HEK293 (cell line): ENCODE results near the gene MSI2.
A peak's percentile ranks its signal among the peaks of the same experiment; 100 is the strongest.

Experiments used
- CTCF ChIA-PET: fragments of 350-600 bp; formaldehyde crosslinking; extraction: SDS; loops from one replicate; lab custom pipeline; 2021; ENCODE audit warnings: antibody characterized with exemption; lab: Yijun Ruan, JAX
- POLR2A ChIA-PET: fragments of 300-600 bp; formaldehyde crosslinking; extraction: SDS; loops from one replicate; lab custom pipeline; 2020; ENCODE audit warnings: antibody characterized with exemption, inconsistent platforms; lab: Yijun Ruan, JAX
- H3K27ac ChIP-seq: fragments of 200-500 bp; sonication (Bioruptor generic); 2 replicates; pipeline ENCODE4 v1.5.1; 2014; ENCODE audit warnings: low read depth, low read length, control low read depth, inconsistent platforms; ENCODE audit errors: extremely low read depth
- H3K36me3 ChIP-seq, 2 experiments: fragments of 200-500 bp in 1 of 2; sonication (Bioruptor generic) in 1 of 2; 1 replicate in 1 of 2; 2 replicates in 1 of 2; pipeline ENCODE4 v1.5.1; 2014 to 2017; ENCODE audit warnings: inconsistent platforms in 2 of 2, low read length in 2 of 2; ENCODE audit not compliant: control insufficient read depth in 2 of 2, insufficient read depth in 1 of 2
- H3K4me1 ChIP-seq: fragments of 200-500 bp; sonication (Bioruptor generic); 2 replicates; pipeline ENCODE4 v1.5.1; 2014; ENCODE audit warnings: mild to moderate bottlenecking, low read length, inconsistent platforms; ENCODE audit not compliant: control insufficient read depth, insufficient read depth
- H3K4me3 ChIP-seq: 2 replicates; pipeline ENCODE4 v1.5.1; 2011; ENCODE audit warnings: low read depth, mild to moderate bottlenecking, control low read depth, low read length, moderate library complexity
- H3K9me3 ChIP-seq: fragments of 200-500 bp; sonication (Bioruptor generic); 2 replicates; pipeline ENCODE4 v1.5.1; 2014; ENCODE audit warnings: low read depth, low read length, inconsistent platforms; ENCODE audit not compliant: control insufficient read depth, insufficient read depth
- BCL11B ChIP-seq: fragments of 450-650 bp; formaldehyde crosslinking; IDR thresholded peaks from 2 replicates; pipeline ENCODE4 v1.5.1; 2016; ENCODE audit warnings: low read depth, missing biosample characterization, missing genetic modification characterization
- EGR2 ChIP-seq: fragments of 450-650 bp; formaldehyde crosslinking; IDR thresholded peaks from 2 replicates; pipeline ENCODE4 v1.5.1; 2016; ENCODE audit warnings: low read depth, missing biosample characterization, missing genetic modification characterization
- GLIS1 ChIP-seq: fragments of 450-650 bp; formaldehyde crosslinking; IDR thresholded peaks from 2 replicates; pipeline ENCODE4 v1.5.1; 2016; ENCODE audit warnings: missing biosample characterization, missing genetic modification characterization
- KLF10 ChIP-seq: fragments of 450-650 bp; IDR thresholded peaks from 2 replicates; pipeline ENCODE4 v1.5.1; 2018; ENCODE audit warnings: missing biosample characterization, mild to moderate bottlenecking, missing genetic modification characterization
- KLF8 ChIP-seq: fragments of 450-650 bp; formaldehyde crosslinking; IDR thresholded peaks from 2 replicates; pipeline ENCODE4 v1.5.1; 2016; ENCODE audit warnings: missing biosample characterization, missing genetic modification characterization
- KLF9 ChIP-seq: fragments of 450-650 bp; formaldehyde crosslinking; IDR thresholded peaks from 2 replicates; pipeline ENCODE4 v1.5.1; 2016; ENCODE audit warnings: missing biosample characterization, missing genetic modification characterization, low read depth
- OSR2 ChIP-seq: fragments of 450-650 bp; formaldehyde crosslinking; IDR thresholded peaks from 2 replicates; pipeline ENCODE4 v1.5.1; 2016; ENCODE audit warnings: missing biosample characterization, missing genetic modification characterization
- PRDM10 ChIP-seq: fragments of 450-650 bp; formaldehyde crosslinking; IDR thresholded peaks from 2 replicates; pipeline ENCODE4 v1.5.1; 2016; ENCODE audit warnings: missing biosample characterization, missing genetic modification characterization
- PRDM4 ChIP-seq: fragments of 450-650 bp; formaldehyde crosslinking; IDR thresholded peaks from 2 replicates; pipeline ENCODE4 v1.5.1; 2017; ENCODE audit warnings: missing biosample characterization, missing genetic modification characterization
- SCRT1 ChIP-seq: fragments of 450-650 bp; formaldehyde crosslinking; IDR thresholded peaks from 2 replicates; pipeline ENCODE4 v1.5.1; 2016; ENCODE audit warnings: missing biosample characterization, missing genetic modification characterization, borderline replicate concordance
- SP7 ChIP-seq: fragments of 450-650 bp; formaldehyde crosslinking; IDR thresholded peaks from 2 replicates; pipeline ENCODE4 v1.5.1; 2016; ENCODE audit warnings: missing biosample characterization, missing genetic modification characterization
- TRIM28 ChIP-seq: IDR thresholded peaks from 2 replicates; pipeline ENCODE4 v1.6.1; 2011; ENCODE audit warnings: low read length, control low read depth, borderline replicate concordance
- ZFHX2 ChIP-seq: fragments of 450-650 bp; formaldehyde crosslinking; conservative IDR thresholded peaks from 2 replicates; pipeline ENCODE4 v1.5.1; 2016; ENCODE audit warnings: missing biosample characterization, missing genetic modification characterization
- ZNF121 ChIP-seq: fragments of 450-650 bp; formaldehyde crosslinking; IDR thresholded peaks from 2 replicates; pipeline ENCODE4 v1.5.1; 2016; ENCODE audit warnings: missing biosample characterization, missing genetic modification characterization
- ZNF23 ChIP-seq: fragments of 450-650 bp; formaldehyde crosslinking; IDR thresholded peaks from 2 replicates; pipeline ENCODE4 v1.5.1; 2016; ENCODE audit warnings: missing biosample characterization, missing genetic modification characterization, borderline replicate concordance
- ZNF24 ChIP-seq: fragments of 450-650 bp; formaldehyde crosslinking; IDR thresholded peaks from 2 replicates; pipeline ENCODE4 v1.5.1; 2016; ENCODE audit warnings: missing biosample characterization, missing genetic modification characterization
- ZNF266 ChIP-seq: fragments of 450-650 bp; formaldehyde crosslinking; IDR thresholded peaks from 2 replicates; pipeline ENCODE4 v1.5.1; 2016; ENCODE audit warnings: missing biosample characterization, missing genetic modification characterization, low read depth
- ZNF341 ChIP-seq: fragments of 450-650 bp; formaldehyde crosslinking; IDR thresholded peaks from 2 replicates; pipeline ENCODE4; 2016; ENCODE audit warnings: low read depth, missing biosample characterization, missing genetic modification characterization
- ZNF426 ChIP-seq: fragments of 450-650 bp; formaldehyde crosslinking; IDR thresholded peaks from 2 replicates; pipeline ENCODE4 v1.5.1; 2017; ENCODE audit warnings: missing biosample characterization, missing genetic modification characterization, mild to moderate bottlenecking, inconsistent platforms, moderate library complexity
- ZNF433 ChIP-seq: fragments of 450-650 bp; formaldehyde crosslinking; IDR thresholded peaks from 2 replicates; pipeline ENCODE4 v1.5.1; 2016; ENCODE audit warnings: missing biosample characterization, missing genetic modification characterization, low read depth
- ZNF707 ChIP-seq: fragments of 450-650 bp; formaldehyde crosslinking; IDR thresholded peaks from 2 replicates; pipeline ENCODE4 v1.5.1; 2016; ENCODE audit warnings: missing biosample characterization, missing genetic modification characterization
- TF ChIP-seq, protein P1 (sequence below): fragments of 450-650 bp; formaldehyde crosslinking; IDR thresholded peaks from 2 replicates; pipeline ENCODE4 v1.5.1; 2016; ENCODE audit warnings: missing biosample characterization, missing genetic modification characterization
- TF ChIP-seq, protein P2 (sequence below): fragments of 450-650 bp; formaldehyde crosslinking; IDR thresholded peaks from 2 replicates; pipeline ENCODE4 v1.5.1; 2016; ENCODE audit warnings: missing biosample characterization, missing genetic modification characterization
- TF ChIP-seq, protein P3 (sequence below): fragments of 450-650 bp; formaldehyde crosslinking; IDR thresholded peaks from 2 replicates; pipeline ENCODE4 v1.5.1; 2016; ENCODE audit warnings: missing biosample characterization, missing genetic modification characterization

The MSI2 gene

DNA sequence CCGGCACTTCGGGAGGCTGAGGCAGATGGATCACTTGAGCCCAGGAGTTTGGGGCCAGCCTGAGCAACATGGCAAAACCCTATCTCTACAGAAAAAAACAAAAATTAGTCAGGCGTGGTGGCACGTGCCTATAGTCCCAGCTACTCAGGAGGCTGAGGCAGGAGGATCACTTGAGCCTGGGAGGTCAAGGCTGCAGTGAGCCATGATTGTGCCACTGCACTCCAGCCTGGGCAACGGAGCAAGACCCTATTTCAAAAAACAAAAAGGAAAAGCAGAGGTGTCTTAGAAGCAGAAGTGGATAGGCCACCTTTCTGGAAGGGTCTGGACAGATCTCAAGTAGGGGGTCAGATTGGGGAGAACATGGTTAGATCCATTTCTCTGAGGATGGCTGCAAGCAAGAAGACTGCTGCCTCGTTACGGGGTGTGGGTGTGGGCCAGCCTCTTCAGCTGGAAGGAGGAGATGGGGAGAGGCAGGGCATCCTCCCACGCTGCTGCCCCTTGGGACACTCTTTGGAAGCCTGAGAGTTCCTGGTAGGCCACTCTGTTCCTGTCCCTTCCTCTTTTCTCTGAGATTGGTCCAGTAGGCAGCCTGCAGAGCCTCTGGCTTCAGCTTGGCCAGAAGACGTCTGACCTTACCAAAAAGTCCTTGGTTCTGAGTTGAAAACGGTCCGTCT lies 208.0 kb downstream of the MSI2 start:
- ChIA-PET POLR2A (no interaction called here), CTCF (no interaction called here)
- Histone ChIP-seq H3K27ac (no peak overlapping the region), H3K4me1 (no peaks in the 10 kb centered on the region), H3K36me3 (no peaks in the 10 kb centered on the region), H3K9me3 (no peaks in the 10 kb centered on the region), H3K4me3 (no peak overlapping the region)
- TF ChIP-seq SP7 (tag by site-specific recombination) (no peak), ZNF707 (no peak), ZNF341 (tag by site-specific recombination) (no peak), KLF10 (tag by site-specific recombination) (no peak), ZFHX2 (tag by site-specific recombination) (peak; percentile 79), PRDM4 (tag by site-specific recombination) (no peak), SCRT1 (no peak), OSR2 (no peak), ZNF23 (tag by site-specific recombination) (no peak), BCL11B (no peak), TRIM28 (no peak), ZNF24 (tag by site-specific recombination) (no peak), EGR2 (tag by site-specific recombination) (peak; percentile 49; the same call in 1 of the 2 replicates), KLF8 (tag by site-specific recombination) (no peak), GLIS1 (tag by site-specific recombination) (no peak), ZNF121 (tag by site-specific recombination) (peak; percentile 84), ZNF433 (no peak), ZNF266 (no peak), KLF9 (tag by site-specific recombination) (no peak)
- TF ChIP-seq, protein P1, sequence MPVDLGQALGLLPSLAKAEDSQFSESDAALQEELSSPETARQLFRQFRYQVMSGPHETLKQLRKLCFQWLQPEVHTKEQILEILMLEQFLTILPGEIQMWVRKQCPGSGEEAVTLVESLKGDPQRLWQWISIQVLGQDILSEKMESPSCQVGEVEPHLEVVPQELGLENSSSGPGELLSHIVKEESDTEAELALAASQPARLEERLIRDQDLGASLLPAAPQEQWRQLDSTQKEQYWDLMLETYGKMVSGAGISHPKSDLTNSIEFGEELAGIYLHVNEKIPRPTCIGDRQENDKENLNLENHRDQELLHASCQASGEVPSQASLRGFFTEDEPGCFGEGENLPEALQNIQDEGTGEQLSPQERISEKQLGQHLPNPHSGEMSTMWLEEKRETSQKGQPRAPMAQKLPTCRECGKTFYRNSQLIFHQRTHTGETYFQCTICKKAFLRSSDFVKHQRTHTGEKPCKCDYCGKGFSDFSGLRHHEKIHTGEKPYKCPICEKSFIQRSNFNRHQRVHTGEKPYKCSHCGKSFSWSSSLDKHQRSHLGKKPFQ = no peak
- TF ChIP-seq, protein P2, sequence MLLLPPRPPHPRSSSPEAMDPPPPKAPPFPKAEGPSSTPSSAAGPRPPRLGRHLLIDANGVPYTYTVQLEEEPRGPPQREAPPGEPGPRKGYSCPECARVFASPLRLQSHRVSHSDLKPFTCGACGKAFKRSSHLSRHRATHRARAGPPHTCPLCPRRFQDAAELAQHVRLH (tag by site-specific recombination) = no peak
- TF ChIP-seq, protein P3, sequence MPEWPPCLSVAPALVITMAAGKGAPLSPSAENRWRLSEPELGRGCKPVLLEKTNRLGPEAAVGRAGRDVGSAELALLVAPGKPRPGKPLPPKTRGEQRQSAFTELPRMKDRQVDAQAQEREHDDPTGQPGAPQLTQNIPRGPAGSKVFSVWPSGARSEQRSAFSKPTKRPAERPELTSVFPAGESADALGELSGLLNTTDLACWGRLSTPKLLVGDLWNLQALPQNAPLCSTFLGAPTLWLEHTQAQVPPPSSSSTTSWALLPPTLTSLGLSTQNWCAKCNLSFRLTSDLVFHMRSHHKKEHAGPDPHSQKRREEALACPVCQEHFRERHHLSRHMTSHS = no peak

DNA sequence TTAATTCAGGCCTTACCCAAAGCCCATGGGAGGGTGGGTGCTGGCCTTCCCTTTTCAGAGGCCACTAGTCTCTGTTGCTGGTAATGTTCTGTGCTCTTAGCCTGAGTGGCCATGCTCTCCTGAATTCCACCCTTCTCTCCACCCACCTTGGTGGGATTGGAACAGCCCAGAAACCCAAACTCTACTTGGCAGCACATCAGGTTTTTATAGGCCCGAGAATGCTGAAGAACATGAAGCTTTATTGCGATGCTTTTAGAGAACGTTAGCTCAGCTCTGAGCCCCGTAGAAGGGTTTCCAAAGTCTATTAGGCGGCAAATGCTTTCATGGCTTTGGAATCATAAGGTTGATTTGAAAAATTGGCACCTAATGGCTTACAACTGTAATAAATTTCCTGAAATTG lies 209.3 kb downstream of the MSI2 start:
- CTCF ChIA-PET = interaction anchor here (0.6 kb wide), 1 partner anchor 207 kb away, joined by 3 read pairs; no protein-coding TSS in a partner anchor
- Histone ChIP-seq H3K36me3 (no peaks in the 10 kb centered on the region), H3K9me3 (no peaks in the 10 kb centered on the region), H3K27ac (no peak overlapping the region), H3K4me1 (no peaks in the 10 kb centered on the region), H3K4me3 (no peak overlapping the region)
- POLR2A ChIA-PET = no interaction called here
- TF ChIP-seq ZNF426 (tag by site-specific recombination) (no peak), PRDM10 (tag by site-specific recombination) (peak; percentile 81), ZFHX2 (tag by site-specific recombination) (no peak), ZNF341 (tag by site-specific recombination) (peak; percentile 17; the same call in 1 of the 2 replicates)
